C4-2B (cell line): ENCODE measurements around the gene LYZL6.
"Not testable (repeated sequence)": the region's sequence is repeated elsewhere in the genome, so short reads cannot be mapped to it uniquely, and the experiment has no call there.

Experiments
- H3K27ac ChIP-seq: fragments of 450-650 bp; 2 replicates; pipeline ENCODE4 v1.5.1; 2017
- ZFX ChIP-seq: fragments of 450-650 bp; IDR thresholded peaks from 2 replicates; pipeline ENCODE4 v1.6.1; 2017
- TF ChIP-seq, protein P1 (sequence below): fragments of 450-650 bp; conservative IDR thresholded peaks from 2 replicates; pipeline ENCODE4 v1.5.1; 2017; ENCODE audit warnings: mild to moderate bottlenecking

LYZL6 gene

GRCh38 chr17:35898283-35899070 lies 45.0 kb downstream of the LYZL6 start:
- H3K27ac ChIP-seq, result no peak overlapping the region
- TF ChIP-seq, protein P1, sequence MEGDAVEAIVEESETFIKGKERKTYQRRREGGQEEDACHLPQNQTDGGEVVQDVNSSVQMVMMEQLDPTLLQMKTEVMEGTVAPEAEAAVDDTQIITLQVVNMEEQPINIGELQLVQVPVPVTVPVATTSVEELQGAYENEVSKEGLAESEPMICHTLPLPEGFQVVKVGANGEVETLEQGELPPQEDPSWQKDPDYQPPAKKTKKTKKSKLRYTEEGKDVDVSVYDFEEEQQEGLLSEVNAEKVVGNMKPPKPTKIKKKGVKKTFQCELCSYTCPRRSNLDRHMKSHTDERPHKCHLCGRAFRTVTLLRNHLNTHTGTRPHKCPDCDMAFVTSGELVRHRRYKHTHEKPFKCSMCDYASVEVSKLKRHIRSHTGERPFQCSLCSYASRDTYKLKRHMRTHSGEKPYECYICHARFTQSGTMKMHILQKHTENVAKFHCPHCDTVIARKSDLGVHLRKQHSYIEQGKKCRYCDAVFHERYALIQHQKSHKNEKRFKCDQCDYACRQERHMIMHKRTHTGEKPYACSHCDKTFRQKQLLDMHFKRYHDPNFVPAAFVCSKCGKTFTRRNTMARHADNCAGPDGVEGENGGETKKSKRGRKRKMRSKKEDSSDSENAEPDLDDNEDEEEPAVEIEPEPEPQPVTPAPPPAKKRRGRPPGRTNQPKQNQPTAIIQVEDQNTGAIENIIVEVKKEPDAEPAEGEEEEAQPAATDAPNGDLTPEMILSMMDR, result no peak

DNA sequence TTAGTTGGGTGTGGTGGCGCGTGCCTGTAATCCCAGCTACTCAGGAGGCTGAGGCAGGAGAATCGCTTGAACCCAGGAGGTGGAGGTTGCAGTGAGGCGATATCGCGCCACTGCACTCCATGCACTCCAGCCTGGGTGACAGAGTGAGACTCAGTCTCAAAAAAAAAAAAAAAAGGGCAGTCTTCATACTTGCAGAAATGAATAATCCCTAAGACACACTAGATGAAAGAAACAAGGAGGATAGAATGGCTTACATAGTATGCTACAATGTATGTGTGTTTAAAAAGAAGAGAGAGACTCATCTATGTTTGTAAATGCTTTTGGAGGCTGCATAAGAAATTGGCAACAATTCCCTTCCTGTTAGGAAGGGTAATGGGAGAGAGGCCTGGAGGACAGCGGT lies 45.7 kb downstream of the LYZL6 start:
- H3K27ac ChIP-seq, result not testable (repeated sequence)

DNA sequence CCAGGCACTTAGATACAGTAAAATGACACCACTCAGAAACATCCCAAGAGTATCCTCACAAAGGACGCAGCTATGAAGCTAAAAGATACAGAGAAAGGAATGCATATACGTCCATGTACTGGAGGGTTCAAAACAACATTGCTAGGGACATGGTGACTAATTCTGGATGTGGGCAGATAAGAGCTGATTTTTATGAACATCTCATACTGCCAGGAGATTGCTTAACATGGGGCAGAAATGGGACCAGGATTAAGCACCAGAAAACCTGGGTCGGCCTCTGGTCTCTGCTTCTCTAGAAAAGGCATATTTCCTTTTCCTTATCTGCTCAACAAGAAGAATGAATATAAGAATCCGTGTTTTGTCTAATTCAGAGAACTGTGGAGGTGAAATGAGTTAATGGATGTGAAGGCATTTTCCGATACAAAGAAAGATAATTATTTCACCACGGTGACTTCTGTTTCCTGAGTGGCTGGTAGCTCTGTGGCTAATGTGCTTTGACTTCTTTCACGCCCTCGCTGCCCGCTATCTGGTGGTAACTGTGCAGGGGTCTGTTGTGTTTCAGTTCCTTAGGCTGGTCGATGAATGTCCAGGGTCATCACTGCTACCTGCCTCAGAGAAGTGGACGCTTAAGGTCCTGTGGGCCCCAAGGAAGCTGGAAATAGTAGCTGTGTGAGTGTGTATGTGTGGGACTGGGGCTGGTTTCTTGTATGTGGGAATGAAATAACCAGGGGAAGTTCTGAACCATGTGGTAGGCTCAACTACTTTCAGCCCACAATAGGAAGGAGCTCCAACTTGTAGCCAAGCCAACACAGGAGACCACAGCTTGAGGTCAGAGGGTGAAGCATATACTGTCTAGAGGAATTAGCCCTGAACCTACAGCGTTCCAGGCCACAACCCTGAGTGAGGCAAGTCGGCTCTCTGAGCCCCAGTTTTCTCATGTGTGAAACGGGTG lies 47.6 kb downstream of the LYZL6 start:
- no peak overlapping the region for H3K27ac ChIP-seq
- TF ChIP-seq, protein P1, result no peak
- TF ChIP-seq ZFX, result no peak

DNA sequence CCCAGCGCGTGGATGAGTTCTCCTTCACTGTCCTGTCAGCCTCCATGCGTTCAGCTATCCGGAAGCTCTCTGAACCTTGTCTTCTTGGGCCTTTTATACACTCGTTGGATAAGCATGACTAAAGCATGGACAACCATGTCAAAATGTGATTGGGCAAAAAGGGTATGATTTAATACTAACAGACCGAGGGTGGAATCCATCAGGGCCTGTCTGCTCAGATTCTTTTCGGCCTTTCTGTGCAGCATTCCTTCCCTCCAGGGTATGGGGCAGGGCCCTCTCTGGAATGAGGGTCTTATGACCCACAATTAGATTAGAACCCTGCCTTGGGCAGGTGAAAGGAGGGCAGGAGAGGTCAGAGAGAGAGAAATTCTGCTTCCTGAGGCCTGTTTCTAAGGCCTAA lies 49.3 kb downstream of the LYZL6 start:
- TF ChIP-seq ZFX, result no peak
- TF ChIP-seq, protein P1, result no peak
- no peak overlapping the region for H3K27ac ChIP-seq

- no peak overlapping the region for H3K27ac ChIP-seq
- TF ChIP-seq ZFX, result no peak
- TF ChIP-seq, protein P1, result no peak
These were observed 49.8 kb downstream of the LYZL6 start for GRCh38 chr17:35893751-35894150.

- TF ChIP-seq ZFX, result no peak
- TF ChIP-seq, protein P1, result no peak
- H3K27ac ChIP-seq, result no peak overlapping the region
These were observed 51.1 kb downstream of the LYZL6 start for GRCh38 chr17:35892091-35893035.

DNA sequence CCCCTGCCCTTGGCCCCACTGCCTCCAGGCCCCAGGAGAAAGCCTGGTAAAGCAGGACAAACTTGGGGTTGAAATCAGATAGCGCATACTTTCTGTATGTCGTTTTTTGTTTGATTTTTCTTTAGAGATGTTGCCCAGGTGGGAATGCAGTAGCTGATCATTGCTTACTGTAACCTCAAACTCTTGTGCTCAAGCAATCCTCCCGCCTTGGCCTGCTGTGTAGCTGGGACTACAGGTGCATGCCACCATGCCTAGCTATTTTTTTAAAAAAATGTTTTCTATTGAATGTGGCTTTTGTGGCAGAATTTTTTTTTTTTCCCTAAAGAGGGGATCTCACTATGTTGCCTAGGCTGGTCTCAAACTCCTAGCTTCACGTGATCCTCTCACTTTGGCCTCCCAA lies 52.2 kb downstream of the LYZL6 start:
- no peak overlapping the region for H3K27ac ChIP-seq
- TF ChIP-seq, protein P1, result no peak
- TF ChIP-seq ZFX, result no peak
